Measurements from ENCODE around the gene NIPBL. TPM values are rescaled to one million over a fixed set of nuclear protein-coding genes. Genes with fewer than 3 reads are reported as not detected.

Gene NIPBL
- polyA plus RNA-seq, 1 experiment = 37.0 TPM

- Histone ChIP-seq H3K9me3 (ENCODE audit: control insufficient read depth, insufficient read depth, low read length) (no peaks in the 10 kb centered on the region), H3K27ac (ENCODE audit: low read depth, low read length) (no peak overlapping the region), H3K4me3 (ENCODE audit: low read depth, low read length) (no peak overlapping the region), H3K27me3 (ENCODE audit: control insufficient read depth, insufficient read depth, low read length) (no peaks in the 10 kb centered on the region)
- no peak for DNase-seq (ENCODE audit: low read depth, low spot score)
- ChIA-PET CTCF (no interaction called here), POLR2A (no interaction called here)
- TF ChIP-seq CTCF (IDR thresholded peaks at IDR 0.05; ENCODE audit: low read depth, low read length) = no peak
Measured at GRCh38 chr5:36969700-36970395, 93.3 kb downstream of the NIPBL start.

- Histone ChIP-seq H3K27me3 (ENCODE audit: control insufficient read depth, insufficient read depth, low read length) (no peaks in the 10 kb centered on the region), H3K4me3 (ENCODE audit: low read depth, low read length) (no peak overlapping the region), H3K9me3 (ENCODE audit: control insufficient read depth, insufficient read depth, low read length) (no peaks in the 10 kb centered on the region), H3K27ac (ENCODE audit: low read depth, low read length) (no peak overlapping the region)
- TF ChIP-seq CTCF (IDR thresholded peaks at IDR 0.05; ENCODE audit: low read depth, low read length) = no peak
- ChIA-PET POLR2A (no interaction called here), CTCF (no interaction called here)
- DNase-seq (ENCODE audit: low read depth, low spot score) = no peak
Measured at GRCh38 chr5:36978196-36978595, 101.6 kb downstream of the NIPBL start.

- no peaks in the 10 kb centered on the region for H3K9me3 ChIP-seq (ENCODE audit: control insufficient read depth, insufficient read depth, low read length)
- no peak overlapping the region for H3K4me3 ChIP-seq (ENCODE audit: low read depth, low read length)
- CTCF ChIA-PET = no interaction called here
- no peak for TF ChIP-seq CTCF (IDR thresholded peaks at IDR 0.05; ENCODE audit: low read depth, low read length)
- POLR2A ChIA-PET = no interaction called here
- H3K27ac ChIP-seq (ENCODE audit: low read depth, low read length) = no peak overlapping the region
- DNase-seq (ENCODE audit: low read depth, low spot score) = no peak
- H3K27me3 ChIP-seq (ENCODE audit: control insufficient read depth, insufficient read depth, low read length) = no peaks in the 10 kb centered on the region
Measured at GRCh38 chr5:36982146-36982545, 105.6 kb downstream of the NIPBL start.

GRCh38 chr5:36985387-36985786 is 108.8 kb downstream of the NIPBL start:
- H3K27ac ChIP-seq (ENCODE audit: low read depth, low read length) = no peak overlapping the region
- ChIA-PET POLR2A (no interaction called here), CTCF (interaction anchor here (1.5 kb wide), 1 partner anchor 20 kb away, joined by 4 read pairs; no protein-coding TSS in a partner anchor)
- no peaks in the 10 kb centered on the region for H3K27me3 ChIP-seq (ENCODE audit: control insufficient read depth, insufficient read depth, low read length)
- H3K4me3 ChIP-seq (ENCODE audit: low read depth, low read length) = no peak overlapping the region
- no peak for TF ChIP-seq CTCF (IDR thresholded peaks at IDR 0.05; ENCODE audit: low read depth, low read length)
- no peak for DNase-seq (ENCODE audit: low read depth, low spot score)
- no peaks in the 10 kb centered on the region for H3K9me3 ChIP-seq (ENCODE audit: control insufficient read depth, insufficient read depth, low read length)

- Histone ChIP-seq H3K27ac (ENCODE audit: low read depth, low read length) (no peak overlapping the region), H3K4me3 (ENCODE audit: low read depth, low read length) (no peak overlapping the region), H3K27me3 (ENCODE audit: control insufficient read depth, insufficient read depth, low read length) (no peaks in the 10 kb centered on the region), H3K9me3 (ENCODE audit: control insufficient read depth, insufficient read depth, low read length) (no peaks in the 10 kb centered on the region)
- ChIA-PET POLR2A (no interaction called here), CTCF (interaction anchor here (0.5 kb wide), 1 partner anchor 32 kb away, joined by 4 read pairs; no protein-coding TSS in a partner anchor)
- DNase-seq (ENCODE audit: low read depth, low spot score) = no peak
- no peak for TF ChIP-seq CTCF (IDR thresholded peaks at IDR 0.05; ENCODE audit: low read depth, low read length)
Measured at GRCh38 chr5:36988396-36988795, 111.8 kb downstream of the NIPBL start.
